Occipital lobe (tissue), 2 donors: ENCODE results near the gene ANO9. TPM values are rescaled to one million over a fixed set of nuclear protein-coding genes. Genes with fewer than 3 reads are reported as not detected.
"Not testable (repeated sequence)": the region's sequence is repeated elsewhere in the genome, so short reads cannot be mapped to it uniquely, and the experiment has no call there.

ENCODE experiments used
- DNase-seq: peaks from one replicate; lab custom pipeline; 2025; lab: John Stamatoyannopoulos, UW
- total RNA-seq: library from RNA; depleted of rRNA; stranded (reverse); fragments of >200 nt; gene quantifications from one replicate; pipeline ENCODE4 v1.2.3, GENCODE V29; 2014

Gene ANO9
- total RNA-seq, 1 donor from 2014 or later: not detected

GRCh38 chr11:434999-435740 is 6.6 kb downstream of the ANO9 start:
- DNase-seq: not testable (repeated sequence)

GRCh38 chr11:434496-434895 is 7.3 kb downstream of the ANO9 start:
- no peak for DNase-seq

- DNase-seq: no peak
Observed at GRCh38 chr11:433641-434040, 8.2 kb downstream of the ANO9 start.

- no peak for DNase-seq
Observed at GRCh38 chr11:433111-433510, 8.7 kb downstream of the ANO9 start.

GRCh38 chr11:432501-433100 is 9.2 kb downstream of the ANO9 start:
- DNase-seq: no peak

GRCh38 chr11:431921-432320 is 9.9 kb downstream of the ANO9 start:
- no peak for DNase-seq

GRCh38 chr11:429931-430456 is 11.8 kb downstream of the ANO9 start:
- DNase-seq: no peak

- no peak for DNase-seq
Observed at GRCh38 chr11:429391-429790, 12.4 kb downstream of the ANO9 start.

GRCh38 chr11:428295-428694 is 13.5 kb downstream of the ANO9 start:
- no peak for DNase-seq

- no peak for DNase-seq
Observed at GRCh38 chr11:426851-427250, 15.0 kb downstream of the ANO9 start.

GRCh38 chr11:425301-425700 is 16.5 kb downstream of the ANO9 start:
- no peak for DNase-seq

- DNase-seq: not testable (repeated sequence)
Observed at GRCh38 chr11:424766-425165, 17.0 kb downstream of the ANO9 start.

- DNase-seq: no peak
Observed at GRCh38 chr11:424232-424631, 17.6 kb downstream of the ANO9 start.

- DNase-seq: no peak
Observed at GRCh38 chr11:422249-422656, 19.6 kb downstream of the ANO9 start.

GRCh38 chr11:420911-421321 is 20.9 kb downstream of the ANO9 start:
- no peak for DNase-seq

GRCh38 chr11:420054-420910 is 21.5 kb downstream of the ANO9 start:
- no peak for DNase-seq

GRCh38 chr11:419248-420005 is 22.4 kb downstream of the ANO9 start:
- DNase-seq: no peak

GRCh38 chr11:418343-419247 is 23.2 kb downstream of the ANO9 start:
- no peak for DNase-seq

GRCh38 chr11:417652-418342 is 24.0 kb downstream of the ANO9 start:
- no peak for DNase-seq
